ENCODE data around the gene COL23A1.

COL23A1 gene

GRCh38 chr5:178450121-178451028 is 139.8 kb downstream of the COL23A1 start:
- TF ChIP-seq CTCF (IDR thresholded peaks at IDR 0.05; ENCODE audit: insufficient read depth, low read depth, low read length, missing control alignments), result no peak
- H3K4me3 ChIP-seq (ENCODE audit: low read length), result no peak overlapping the region
- DNase-seq (ENCODE audit: low read depth), result no peak

- no peak overlapping the region for H3K4me3 ChIP-seq (ENCODE audit: low read length)
- no peak for TF ChIP-seq CTCF (IDR thresholded peaks at IDR 0.05; ENCODE audit: insufficient read depth, low read depth, low read length, missing control alignments)
- no peak for DNase-seq (ENCODE audit: low read depth)
Observed at GRCh38 chr5:178449163-178450070, 140.8 kb downstream of the COL23A1 start.

- TF ChIP-seq CTCF (IDR thresholded peaks at IDR 0.05; ENCODE audit: insufficient read depth, low read depth, low read length, missing control alignments), result no peak
- H3K4me3 ChIP-seq (ENCODE audit: low read length), result no peak overlapping the region
- DNase-seq (ENCODE audit: low read depth), result no peak
Observed at GRCh38 chr5:178445534-178445933, 144.7 kb downstream of the COL23A1 start.

GRCh38 chr5:178442405-178443257 is 147.6 kb downstream of the COL23A1 start:
- H3K4me3 ChIP-seq (ENCODE audit: low read length), result no peak overlapping the region
- TF ChIP-seq CTCF (IDR thresholded peaks at IDR 0.05; ENCODE audit: insufficient read depth, low read depth, low read length, missing control alignments), result no peak
- DNase-seq (ENCODE audit: low read depth), result no peak

- no peak overlapping the region for H3K4me3 ChIP-seq (ENCODE audit: low read length)
- no peak for DNase-seq (ENCODE audit: low read depth)
- TF ChIP-seq CTCF (IDR thresholded peaks at IDR 0.05; ENCODE audit: insufficient read depth, low read depth, low read length, missing control alignments), result no peak
Observed at GRCh38 chr5:178441486-178442270, 148.5 kb downstream of the COL23A1 start.

GRCh38 chr5:178440181-178440580 is 150.0 kb downstream of the COL23A1 start:
- no peak overlapping the region for H3K4me3 ChIP-seq (ENCODE audit: low read length)
- TF ChIP-seq CTCF (IDR thresholded peaks at IDR 0.05; ENCODE audit: insufficient read depth, low read depth, low read length, missing control alignments), result no peak
- no peak for DNase-seq (ENCODE audit: low read depth)

All from epithelial cell of esophagus (primary cell).